ENCODE results near the gene IRF4.

IRF4 gene

GRCh38 chr6:382883-383810 is 8.4 kb upstream of the IRF4 start:
- no peak for DNase-seq

GRCh38 chr6:383856-384255 is 7.7 kb upstream of the IRF4 start:
- DNase-seq = no peak

- DNase-seq = no peak
Observed at GRCh38 chr6:384898-385297, 6.7 kb upstream of the IRF4 start.

- DNase-seq = no peak
Observed at GRCh38 chr6:385614-386013, 5.9 kb upstream of the IRF4 start.

- DNase-seq = no peak
Observed at GRCh38 chr6:386688-387266, 4.8 kb upstream of the IRF4 start.

- DNase-seq = no peak
Observed at GRCh38 chr6:387293-387741, 4.2 kb upstream of the IRF4 start.

- no peak for DNase-seq
Observed at GRCh38 chr6:388202-388903, 3.2 kb upstream of the IRF4 start.

- DNase-seq = no peak
Observed at GRCh38 chr6:389143-389542, 2.4 kb upstream of the IRF4 start.

GRCh38 chr6:389622-390021 is 1.9 kb upstream of the IRF4 start:
- no peak for DNase-seq

GRCh38 chr6:390914-391558 is 516 bp upstream of the IRF4 start:
- DNase-seq = no peak

GRCh38 chr6:392441-393390 is 1.2 kb downstream of the IRF4 start:
- DNase-seq = no peak

- DNase-seq = no peak
Observed at GRCh38 chr6:393391-394221, 2.1 kb downstream of the IRF4 start.

GRCh38 chr6:394641-395289 is 3.2 kb downstream of the IRF4 start:
- no peak for DNase-seq

- DNase-seq = no peak
Observed at GRCh38 chr6:395432-396125, 4.0 kb downstream of the IRF4 start.

GRCh38 chr6:396126-396520 is 4.6 kb downstream of the IRF4 start:
- no peak for DNase-seq

- DNase-seq = no peak
Observed at GRCh38 chr6:397056-397455, 5.5 kb downstream of the IRF4 start.

- DNase-seq = no peak
Observed at GRCh38 chr6:397604-398003, 6.1 kb downstream of the IRF4 start.

GRCh38 chr6:398065-398464 is 6.5 kb downstream of the IRF4 start:
- no peak for DNase-seq

- no peak for DNase-seq
Observed at GRCh38 chr6:398558-399078, 7.1 kb downstream of the IRF4 start.

Measured in kidney glomerular epithelial cell (primary cell).